VCaP (cell line): Measurements from ENCODE around the gene OSBPL3.

Experiments
- H3K27ac ChIP-seq: fragments of 450-650 bp; 2 replicates; pipeline ENCODE4 v1.5.1; 2017
- CTCF ChIP-seq: fragments of 450-650 bp; conservative IDR thresholded peaks from 2 replicates; pipeline ENCODE4 v1.5.1; 2017; ENCODE audit warnings: mild to moderate bottlenecking, moderate library complexity

The OSBPL3 gene

DNA sequence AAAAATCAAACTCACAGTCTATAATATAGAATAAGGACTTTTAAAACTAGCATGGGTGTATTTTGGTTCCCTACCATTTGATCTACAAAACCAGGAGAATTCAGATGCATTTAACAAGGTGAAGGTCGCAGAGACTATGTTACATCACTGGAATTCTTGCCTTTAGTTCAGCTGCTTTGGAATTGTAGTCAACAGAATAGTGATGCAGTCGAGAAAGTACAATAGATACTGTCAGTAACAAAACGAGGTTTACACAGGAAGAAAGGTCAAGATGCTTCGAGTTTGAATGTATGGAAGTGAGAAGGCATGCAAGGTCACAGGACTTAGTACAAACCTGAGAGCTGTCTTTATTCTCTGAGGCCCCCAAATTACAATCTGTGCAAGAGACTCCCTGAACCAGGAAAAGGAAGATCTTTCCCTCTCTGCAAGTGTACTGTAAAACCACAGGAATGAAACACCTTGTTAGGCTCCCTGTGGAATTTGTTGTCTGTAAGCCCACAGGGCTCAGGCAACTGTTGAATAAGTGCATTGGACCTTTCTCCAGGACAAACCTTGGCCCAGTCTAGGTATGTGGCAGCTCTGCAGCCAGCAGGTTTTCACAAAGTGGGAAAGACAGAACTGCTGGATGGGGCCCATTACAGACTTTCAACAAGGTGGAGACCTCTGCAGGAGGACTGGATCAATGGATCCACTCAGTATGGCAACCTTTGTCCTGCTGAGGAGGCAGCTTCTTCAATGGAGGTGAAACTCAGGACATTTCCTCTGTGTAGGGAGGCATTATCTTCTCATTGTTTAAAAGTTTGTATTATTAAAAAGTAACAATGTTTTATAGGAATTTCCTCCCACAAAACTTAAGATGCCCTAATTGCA lies 121.6 kb downstream of the OSBPL3 start:
- no peak overlapping the region for H3K27ac ChIP-seq
- TF ChIP-seq CTCF = no peak

DNA sequence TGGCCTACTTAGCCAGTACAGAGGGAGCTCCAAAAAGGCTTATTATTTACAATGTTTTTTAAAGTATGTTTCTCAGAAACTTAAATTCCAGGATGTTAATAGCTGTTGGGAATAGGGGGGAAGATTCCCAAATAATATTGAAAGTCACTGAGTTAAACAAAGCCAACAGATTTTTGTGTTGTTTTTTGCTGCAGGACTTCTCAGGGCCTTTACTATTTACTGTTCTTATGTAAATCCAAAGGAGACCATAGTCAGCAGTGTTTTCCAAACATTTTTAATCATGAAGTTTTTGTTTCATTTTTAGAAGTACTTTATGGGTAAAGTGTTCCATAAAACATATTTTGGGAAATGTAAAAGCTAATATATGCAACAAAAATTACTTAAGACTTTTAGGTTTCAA lies 122.4 kb downstream of the OSBPL3 start:
- H3K27ac ChIP-seq = no peak overlapping the region
- no peak for TF ChIP-seq CTCF

DNA sequence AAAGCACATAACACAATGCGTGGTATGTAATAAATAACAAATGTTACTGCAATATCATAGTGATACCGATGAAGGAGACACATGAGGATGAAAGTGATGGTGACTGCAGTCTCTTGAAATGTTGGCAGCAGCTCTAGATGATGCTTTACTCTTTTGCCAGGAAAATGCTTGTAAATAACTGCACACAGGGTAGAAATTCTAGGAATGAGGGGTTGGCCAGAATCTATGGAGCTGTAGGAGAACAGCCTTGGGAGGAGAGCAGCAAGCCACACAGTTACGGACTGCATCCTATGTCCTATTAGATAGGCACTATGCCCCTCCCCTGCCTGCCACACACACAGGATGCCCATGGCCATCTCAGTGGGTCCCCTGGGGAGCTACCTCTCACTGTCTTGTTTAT lies 125.1 kb downstream of the OSBPL3 start:
- no peak overlapping the region for H3K27ac ChIP-seq
- no peak for TF ChIP-seq CTCF

- TF ChIP-seq CTCF = no peak
- no peak overlapping the region for H3K27ac ChIP-seq
Measured at GRCh38 chr7:24851786-24852185, 128.2 kb downstream of the OSBPL3 start.

- no peak overlapping the region for H3K27ac ChIP-seq
- no peak for TF ChIP-seq CTCF
Measured at GRCh38 chr7:24848878-24849277, 131.1 kb downstream of the OSBPL3 start.

DNA sequence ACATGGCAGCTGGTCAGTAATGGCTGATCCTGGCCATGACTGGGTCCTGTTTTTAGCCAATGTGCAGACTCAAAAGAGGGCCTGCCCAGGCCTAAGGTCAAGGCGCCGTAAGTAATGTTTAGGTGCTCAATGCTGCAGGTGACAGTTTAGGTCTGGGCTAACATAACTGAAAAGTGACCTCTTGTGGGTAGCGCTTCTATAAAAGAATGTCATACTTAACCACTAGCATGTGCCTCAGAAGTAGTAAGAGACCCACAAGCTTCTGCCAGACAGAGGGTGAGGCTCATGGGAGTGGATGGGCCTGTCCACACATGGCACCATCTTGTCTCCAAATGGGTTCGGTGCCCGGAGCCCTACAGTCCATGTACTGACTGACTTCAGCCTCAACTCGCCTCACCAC lies 132.2 kb downstream of the OSBPL3 start:
- no peak for TF ChIP-seq CTCF
- H3K27ac ChIP-seq = no peak overlapping the region

GRCh38 chr7:24843821-24844434 lies 136.1 kb downstream of the OSBPL3 start:
- H3K27ac ChIP-seq = peak overlapping the region; percentile 90
- TF ChIP-seq CTCF = no peak
